Panc1 (cell line): ENCODE results near the gene RALGPS1.

ENCODE experiments used
- CTCF ChIP-seq: fragments of 450-650 bp; IDR thresholded peaks from 2 replicates; pipeline ENCODE4 v1.5.1; 2017; ENCODE audit warnings: mild to moderate bottlenecking
- TF ChIP-seq, protein P1 (sequence below), 2 experiments: IDR thresholded peaks; 2 replicates each; pipeline ENCODE4 v1.6.1; 2011 to 2012; ENCODE audit warnings: low read depth in 2 of 2, control low read depth in 1 of 2, low read length in 1 of 2, mild to moderate bottlenecking in 1 of 2, moderate library complexity in 1 of 2; ENCODE audit not compliant: insufficient read depth in 1 of 2

- TF ChIP-seq CTCF = no peak
- TF ChIP-seq, protein P1, sequence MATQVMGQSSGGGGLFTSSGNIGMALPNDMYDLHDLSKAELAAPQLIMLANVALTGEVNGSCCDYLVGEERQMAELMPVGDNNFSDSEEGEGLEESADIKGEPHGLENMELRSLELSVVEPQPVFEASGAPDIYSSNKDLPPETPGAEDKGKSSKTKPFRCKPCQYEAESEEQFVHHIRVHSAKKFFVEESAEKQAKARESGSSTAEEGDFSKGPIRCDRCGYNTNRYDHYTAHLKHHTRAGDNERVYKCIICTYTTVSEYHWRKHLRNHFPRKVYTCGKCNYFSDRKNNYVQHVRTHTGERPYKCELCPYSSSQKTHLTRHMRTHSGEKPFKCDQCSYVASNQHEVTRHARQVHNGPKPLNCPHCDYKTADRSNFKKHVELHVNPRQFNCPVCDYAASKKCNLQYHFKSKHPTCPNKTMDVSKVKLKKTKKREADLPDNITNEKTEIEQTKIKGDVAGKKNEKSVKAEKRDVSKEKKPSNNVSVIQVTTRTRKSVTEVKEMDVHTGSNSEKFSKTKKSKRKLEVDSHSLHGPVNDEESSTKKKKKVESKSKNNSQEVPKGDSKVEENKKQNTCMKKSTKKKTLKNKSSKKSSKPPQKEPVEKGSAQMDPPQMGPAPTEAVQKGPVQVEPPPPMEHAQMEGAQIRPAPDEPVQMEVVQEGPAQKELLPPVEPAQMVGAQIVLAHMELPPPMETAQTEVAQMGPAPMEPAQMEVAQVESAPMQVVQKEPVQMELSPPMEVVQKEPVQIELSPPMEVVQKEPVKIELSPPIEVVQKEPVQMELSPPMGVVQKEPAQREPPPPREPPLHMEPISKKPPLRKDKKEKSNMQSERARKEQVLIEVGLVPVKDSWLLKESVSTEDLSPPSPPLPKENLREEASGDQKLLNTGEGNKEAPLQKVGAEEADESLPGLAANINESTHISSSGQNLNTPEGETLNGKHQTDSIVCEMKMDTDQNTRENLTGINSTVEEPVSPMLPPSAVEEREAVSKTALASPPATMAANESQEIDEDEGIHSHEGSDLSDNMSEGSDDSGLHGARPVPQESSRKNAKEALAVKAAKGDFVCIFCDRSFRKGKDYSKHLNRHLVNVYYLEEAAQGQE (IDR thresholded peaks at IDR 0.05; ENCODE audit: insufficient read depth in 1 of 2, low read depth in 2 of 2, low read length in 1 of 2) = no peak
Observed at GRCh38 chr9:127107929-127108876, 193.6 kb downstream of the RALGPS1 start.
